OCI-LY7 (cell line): ENCODE data around the gene SLC17A4.

Experiments used
- CTCF ChIP-seq: fragments of 200-600 bp; sonication (generic); conservative IDR thresholded peaks from 2 replicates; pipeline ENCODE4 v1.5.1; 2014; ENCODE audit warnings: mild to moderate bottlenecking, antibody characterized with exemption, low read length, moderate library complexity, mixed read lengths
- EZH2phosphoT487 ChIP-seq: fragments of 200-600 bp; sonication (generic); IDR thresholded peaks from 2 replicates; pipeline ENCODE4 v1.6.1; 2018; ENCODE audit warnings: low read depth, borderline replicate concordance, mild to moderate bottlenecking, mixed run types, antibody characterized with exemption, low read length, moderate library complexity, mixed read lengths

GRCh38 chr6:25774120-25774715, 19.7 kb downstream of the SLC17A4 start:
- no peak for TF ChIP-seq CTCF
- TF ChIP-seq EZH2phosphoT487: no peak
